Pancreas (tissue), 10 donors: ENCODE results near the gene XRN2. TPM values are rescaled to one million over a fixed set of nuclear protein-coding genes. Genes with fewer than 3 reads are reported as not detected.
"Not testable (repeated sequence)": the region's sequence is repeated elsewhere in the genome, so short reads cannot be mapped to it uniquely, and the experiment has no call there.

ENCODE experiments used
- ATAC-seq, 4 donors: fragments of 200-7000 bp; cut with Tn5 transposase; one replicate each; pipeline versions ENCODE4 v1.8.0 to v1.9.1; 2020; ENCODE audit warnings: mild to moderate bottlenecking in 4 of 4, moderate library complexity in 4 of 4
- DNase-seq, 6 donors: peaks; one replicate each; pipeline ENCODE4 v3.0.0-alpha.2; 2020
- FAIRE-seq: peaks from 2 replicates; lab custom pipeline; 2012; peaks lifted over from hg19 to GRCh38; lab: Jason Lieb, UNC
- H3K27ac ChIP-seq, 4 donors: fragments of 200-600 bp; sonication (generic); 1 replicate in 3 of 4; 2 replicates in 1 of 4; pipeline versions ENCODE4 v1.5.0 to v1.8.0; 2020
- H3K27me3 ChIP-seq, 4 donors: fragments of 200-600 bp; one replicate each; pipeline ENCODE4 v1.8.0; 2021
- H3K36me3 ChIP-seq, 3 donors: fragments of 200-600 bp; sonication (generic) in 1 of 3; one replicate each; pipeline versions ENCODE4 v1.5.0 to v1.8.0; 2020 to 2021
- H3K4me1 ChIP-seq, 3 donors: fragments of 200-600 bp; one replicate each; pipeline ENCODE4 v1.8.0; 2021
- H3K4me3 ChIP-seq, 4 donors: fragments of 200-600 bp; sonication (generic) in 2 of 4; one replicate each; pipeline versions ENCODE4 v1.5.0 to v1.8.0; 2020 to 2021
- H3K9me3 ChIP-seq, 4 donors: fragments of 200-600 bp; one replicate each; pipeline ENCODE4 v1.8.0; 2021
- WGBS, 2 donors: extraction: QIAGEN DNeasy Blood & Tissue Kit; methylation state at CpG; one replicate each; pipeline ENCODE4 v1.1.7; 2013; 5-methylcytosine and 5-hydroxymethylcytosine counted together
- intact Hi-C, 3 donors: fragments of 100-400 bp; cut with DNase I; formaldehyde crosslinking; loops; one replicate each; pipeline versions ENCODE4 v1.11.1 to v1.14.2; 2022
- polyA plus RNA-seq, 2 donors: library from polyadenylated mRNA; stranded (reverse); fragments of 200-250 nt; gene quantifications; one replicate each; pipeline ENCODE4 v1.2.3, GENCODE V29; 2013
- total RNA-seq, 6 donors: library from RNA; stranded (reverse); fragmentation: NEBNext Ultra II Directional in 4 of 6; extraction: Animal tissue kit (Norgen Biotek cat#: 25700) in 4 of 6; gene quantifications; one replicate each; pipeline versions ENCODE4 v1.2.1 to v1.2.4, GENCODE V29; 2021 to 2023
- TF ChIP-seq, protein P1 (sequence below), 4 donors: fragments of 200-600 bp; sonication (generic) in 3 of 4; IDR thresholded peaks; one replicate each; pipeline versions ENCODE4 v1.5.0 to v1.8.0; 2021; ENCODE audit warnings: antibody characterized with exemption in 4 of 4
- donor health status: healthy with polysubstance abuse.
- donor health status: DM: no; HTN: no; CAD: no; lungs with moderate emphysema.
- donor health status: DM: no; HTN: no; CAD: no.
- donor health status: control.
- donor health status: control.
- donor health status: Bipolar disorder and iron deficiency.
- donor health status: DM: yes; HTN: yes; CAD: no.
- donor health status: DM: no; HTN: no; CAD: no.
- donor health status: DM: no; HTN: no; CAD: no.
- donor health status: DM: yes; HTN: yes; CAD: no.

XRN2 gene
- total and polyA plus RNA-seq, 8 donors: 10.0 to 33.6 (median 27.2) TPM

DNA sequence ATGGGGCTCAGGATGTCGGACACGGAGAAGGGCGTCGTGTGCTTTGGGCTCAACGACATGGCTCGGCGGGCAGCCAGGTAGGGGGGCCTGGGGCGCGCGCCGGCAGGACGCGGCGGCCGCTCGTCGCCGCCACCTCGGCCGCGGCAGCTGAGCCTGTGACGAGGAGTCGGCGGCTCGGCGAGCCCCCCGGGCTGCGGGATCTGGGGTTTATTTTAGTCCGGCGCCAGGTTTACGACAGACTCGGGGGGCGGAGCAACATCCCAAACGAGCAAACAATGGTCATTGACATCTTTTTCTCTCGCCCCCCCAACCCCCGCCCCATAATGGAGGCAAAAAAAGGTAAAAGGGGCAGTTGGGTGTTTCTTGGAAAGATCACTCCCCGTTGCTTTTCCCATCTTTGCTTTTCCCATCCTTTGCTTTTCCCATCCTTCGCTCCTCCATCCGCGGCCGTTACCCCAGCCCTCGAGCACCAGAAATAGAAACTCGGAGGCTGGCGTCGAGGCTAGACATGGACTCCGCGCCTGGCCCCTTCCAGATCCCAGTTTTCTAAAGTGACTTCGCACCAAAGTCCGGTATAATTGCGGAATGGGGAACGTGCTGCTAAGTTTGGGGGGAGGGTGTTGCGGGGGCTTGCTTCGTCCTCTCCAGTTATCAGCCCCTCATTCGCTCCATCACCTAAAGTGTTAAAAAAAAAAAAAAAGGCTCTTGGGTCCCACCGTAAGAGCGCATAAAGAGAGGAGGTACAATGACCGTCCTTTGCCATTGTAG, 94.4 kb downstream of the XRN2 start, which contains the start of gene NKX2-4:
TSS of gene NKX2-4 (minus strand) at position 186 of the 768 bp plus-strand sequence. CDS start at position 59, 127 bp downstream.
- ATAC-seq (no peak), FAIRE-seq (no peak), DNase-seq (no peak)
- H3K36me3 ChIP-seq: no peaks in the 10 kb centered on the region
- H3K27me3 ChIP-seq: peaks cover 10 to 81% (median 22%) of the 10 kb centered on the region in 4 donors
- no peak within 1 kb of the TSS for H3K27ac ChIP-seq
- 11 to 14% methylated on average over 48 to 57 of the region's 57 CpGs for WGBS, 2 donors
- TF ChIP-seq, protein P1, sequence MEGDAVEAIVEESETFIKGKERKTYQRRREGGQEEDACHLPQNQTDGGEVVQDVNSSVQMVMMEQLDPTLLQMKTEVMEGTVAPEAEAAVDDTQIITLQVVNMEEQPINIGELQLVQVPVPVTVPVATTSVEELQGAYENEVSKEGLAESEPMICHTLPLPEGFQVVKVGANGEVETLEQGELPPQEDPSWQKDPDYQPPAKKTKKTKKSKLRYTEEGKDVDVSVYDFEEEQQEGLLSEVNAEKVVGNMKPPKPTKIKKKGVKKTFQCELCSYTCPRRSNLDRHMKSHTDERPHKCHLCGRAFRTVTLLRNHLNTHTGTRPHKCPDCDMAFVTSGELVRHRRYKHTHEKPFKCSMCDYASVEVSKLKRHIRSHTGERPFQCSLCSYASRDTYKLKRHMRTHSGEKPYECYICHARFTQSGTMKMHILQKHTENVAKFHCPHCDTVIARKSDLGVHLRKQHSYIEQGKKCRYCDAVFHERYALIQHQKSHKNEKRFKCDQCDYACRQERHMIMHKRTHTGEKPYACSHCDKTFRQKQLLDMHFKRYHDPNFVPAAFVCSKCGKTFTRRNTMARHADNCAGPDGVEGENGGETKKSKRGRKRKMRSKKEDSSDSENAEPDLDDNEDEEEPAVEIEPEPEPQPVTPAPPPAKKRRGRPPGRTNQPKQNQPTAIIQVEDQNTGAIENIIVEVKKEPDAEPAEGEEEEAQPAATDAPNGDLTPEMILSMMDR (IDR thresholded peaks at IDR 0.05): no peak
- intact Hi-C loops: no loop called here
- peaks cover 0 to 3% (median 0%) of the 10 kb centered on the region in 3 donors for H3K4me1 ChIP-seq
- no peaks in the 10 kb centered on the region for H3K9me3 ChIP-seq
- peak within 1 kb of the TSS in 2 of 4 donors; percentile 5 to 28 for H3K4me3 ChIP-seq

DNA sequence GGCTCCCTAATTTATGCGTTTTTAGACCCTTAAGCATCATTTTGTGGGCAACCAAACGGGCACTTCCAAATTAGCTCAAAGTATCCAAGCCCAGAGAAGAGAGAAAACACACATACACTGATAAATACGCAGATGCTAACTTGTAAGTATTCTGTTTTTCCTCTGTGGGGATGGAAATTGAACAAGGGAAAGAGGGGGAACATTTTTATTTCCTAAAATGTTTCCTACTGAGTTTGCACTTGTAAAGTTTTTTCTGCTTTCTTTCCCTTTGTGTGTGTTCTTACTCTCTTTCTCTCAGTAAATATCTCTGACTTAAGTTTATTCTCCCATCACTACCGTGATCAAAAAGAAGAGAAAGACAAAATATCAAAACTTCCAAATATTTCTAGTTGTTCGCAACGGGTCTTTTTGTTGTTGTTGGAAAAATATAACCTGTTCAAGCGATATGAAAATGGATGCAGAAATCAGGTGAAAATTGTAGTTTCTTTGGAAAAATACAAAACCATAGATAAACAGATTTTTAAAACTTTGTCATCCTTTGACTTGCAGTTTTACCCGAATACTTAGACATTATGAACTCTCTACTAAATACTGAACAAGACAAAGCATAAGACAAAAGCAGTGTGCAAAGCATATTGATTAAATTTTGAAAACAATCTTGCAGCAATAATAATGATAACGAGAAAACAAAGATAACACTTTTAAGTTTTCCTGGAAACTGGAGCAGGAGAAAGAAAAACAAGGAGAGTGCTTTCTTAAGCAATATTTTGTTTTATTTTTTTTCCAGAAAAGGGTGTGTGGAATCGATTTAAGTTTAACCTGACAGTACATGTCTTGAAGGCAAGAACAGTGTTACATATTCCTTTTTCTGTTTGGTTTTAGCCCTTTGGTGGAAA, 95.2 kb downstream of the XRN2 start:
- peaks cover 8 to 84% (median 21%) of the 10 kb centered on the region in 4 donors for H3K27me3 ChIP-seq
- ATAC-seq (no peak), DNase-seq (no peak), FAIRE-seq (no peak)
- no peaks in the 10 kb centered on the region for H3K9me3 ChIP-seq
- intact Hi-C loops: no loop called here
- no peaks in the 10 kb centered on the region for H3K36me3 ChIP-seq
- peaks cover 0 to 3% (median 0%) of the 10 kb centered on the region in 3 donors for H3K4me1 ChIP-seq
- 20 to 27% methylated on average over 10 of the region's 10 CpGs for WGBS, 2 donors
- H3K27ac ChIP-seq: no peak overlapping the region
- H3K4me3 ChIP-seq: no peak overlapping the region
- TF ChIP-seq, protein P1 (IDR thresholded peaks at IDR 0.05): no peak

DNA sequence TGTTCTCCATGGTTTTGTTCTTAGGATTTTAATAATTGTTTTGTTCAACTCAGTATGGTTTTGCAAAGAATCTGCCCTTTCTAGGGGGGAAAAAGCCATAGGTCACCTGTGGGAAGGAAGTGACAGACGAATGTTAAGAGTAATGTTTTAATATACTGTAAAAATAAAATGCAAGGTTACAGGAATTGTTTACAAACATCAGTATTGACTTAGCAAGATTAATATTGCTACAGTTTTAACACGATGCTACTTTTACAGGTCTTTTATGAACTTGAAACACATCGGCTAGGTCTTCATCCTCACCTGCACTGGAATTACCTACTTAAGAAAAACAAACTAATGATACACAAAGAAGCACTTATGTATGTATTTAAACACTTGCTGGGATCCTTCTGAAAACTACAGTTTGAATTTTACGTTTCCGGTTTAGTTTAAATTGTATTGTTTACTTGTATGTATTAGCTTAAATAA, 95.9 kb downstream of the XRN2 start:
- Histone ChIP-seq H3K36me3 (no peaks in the 10 kb centered on the region), H3K4me1 (peaks cover 0 to 3% (median 0%) of the 10 kb centered on the region in 3 donors), H3K27ac (no peak overlapping the region), H3K27me3 (peaks cover 6 to 77% (median 17%) of the 10 kb centered on the region in 4 donors), H3K9me3 (no peaks in the 10 kb centered on the region), H3K4me3 (no peak overlapping the region)
- FAIRE-seq (no peak), ATAC-seq (no peak), DNase-seq (no peak)
- intact Hi-C loops: no loop called here
- WGBS, 2 donors: 21 to 37% methylated on average over 5 of the region's 5 CpGs
- TF ChIP-seq, protein P1 (IDR thresholded peaks at IDR 0.05): no peak

DNA sequence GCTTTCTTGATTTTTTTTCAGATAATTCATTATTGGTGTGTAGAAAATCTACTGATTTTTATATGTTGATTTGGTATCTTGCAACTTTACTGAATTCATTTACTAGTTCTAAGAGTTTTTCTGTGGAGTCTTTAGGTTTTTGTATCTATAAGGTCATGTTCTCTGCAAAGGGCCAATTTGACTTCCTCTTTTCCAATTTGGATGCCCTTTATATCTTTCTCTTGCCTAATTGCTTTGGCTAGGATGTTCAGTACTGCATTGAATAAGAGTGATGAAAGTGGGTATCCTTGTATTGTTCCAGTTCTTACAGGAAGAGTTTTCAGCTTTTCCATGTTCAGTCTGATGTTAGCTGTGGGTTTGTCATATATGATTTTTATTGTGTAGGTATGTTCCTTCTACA, 108.6 kb downstream of the XRN2 start:
- intact Hi-C loops: no loop called here

DNA sequence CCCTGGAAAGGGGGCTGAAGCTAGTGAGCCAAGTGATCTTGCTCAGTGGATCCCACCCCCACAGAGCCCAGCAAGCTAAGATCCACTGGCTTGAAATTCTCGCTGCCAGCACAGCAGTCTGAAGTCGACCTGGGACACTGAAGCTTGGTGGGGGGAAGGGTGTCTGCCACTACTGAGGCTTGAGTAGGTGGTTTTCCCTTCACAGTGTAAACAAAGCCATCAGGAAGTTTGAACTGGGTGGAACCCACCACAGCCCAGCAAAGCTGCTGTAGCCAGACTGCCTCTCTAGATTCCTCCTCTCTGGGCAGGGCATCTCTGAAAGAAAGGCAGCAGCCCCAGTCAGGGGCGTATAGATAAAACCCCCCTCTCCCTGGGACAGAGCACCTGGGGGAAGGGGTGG, 110.9 kb downstream of the XRN2 start:
- intact Hi-C loops: not testable (repeated sequence)

More for the DNA sequence above, 108.6 kb downstream of the XRN2 start:
- H3K27ac ChIP-seq: no peak overlapping the region
- no peaks in the 10 kb centered on the region for H3K4me1 ChIP-seq
- no peaks in the 10 kb centered on the region for H3K36me3 ChIP-seq
- H3K9me3 ChIP-seq: peaks cover 0 to 4% (median 0%) of the 10 kb centered on the region in 4 donors
- TF ChIP-seq, protein P1 (IDR thresholded peaks at IDR 0.05): no peak
- no peak for FAIRE-seq
- no peak overlapping the region for H3K4me3 ChIP-seq
- no peak for ATAC-seq
- H3K27me3 ChIP-seq: no peaks in the 10 kb centered on the region
- no peak for DNase-seq

DNA sequence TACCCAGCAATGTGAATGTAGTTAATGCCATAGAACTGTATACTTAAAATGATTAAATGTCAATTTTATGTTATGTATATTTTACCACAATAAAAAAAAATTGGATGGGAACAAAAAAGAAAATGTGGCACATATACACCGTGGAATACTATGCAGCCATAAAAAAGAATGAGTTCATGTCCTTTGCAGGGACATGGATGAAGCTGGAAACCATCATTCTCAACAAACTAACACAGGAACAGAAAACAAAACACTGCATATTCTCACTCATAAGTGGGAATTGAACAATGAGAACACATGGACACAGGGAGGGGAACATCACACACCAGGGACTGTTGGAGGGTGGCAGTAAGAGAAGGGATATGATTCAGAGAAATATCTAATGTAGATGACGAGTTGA, 116.0 kb downstream of the XRN2 start:
- FAIRE-seq, intact Hi-C loops, H3K27ac ChIP-seq, DNase-seq, H3K36me3 ChIP-seq, ATAC-seq, H3K27me3 ChIP-seq, H3K9me3 ChIP-seq, H3K4me1 ChIP-seq, H3K4me3 ChIP-seq: not testable (repeated sequence)
- 50 to 58% methylated on average over 2 of the region's 2 CpGs for WGBS, 2 donors

More for the DNA sequence above, 110.9 kb downstream of the XRN2 start:
- not testable (repeated sequence) for DNase-seq, FAIRE-seq, H3K27ac ChIP-seq, H3K4me1 ChIP-seq, H3K27me3 ChIP-seq, H3K4me3 ChIP-seq, H3K9me3 ChIP-seq, ATAC-seq, H3K36me3 ChIP-seq
- 26 to 33% methylated on average over 3 of the region's 3 CpGs for WGBS, 2 donors
